Left cardiac atrium (tissue), 4 donors: Measurements from ENCODE around the gene CDKAL1. TPM values are rescaled to one million over a fixed set of nuclear protein-coding genes. Genes with fewer than 3 reads are reported as not detected.
A peak's percentile ranks its signal among the peaks of the same experiment; 100 is the strongest.
"Not testable (repeated sequence)": the region's sequence is repeated elsewhere in the genome, so short reads cannot be mapped to it uniquely, and the experiment has no call there.

Experiments used
- ATAC-seq, 2 donors: fragments of 200-7000 bp; cut with Tn5 transposase; one replicate each; pipeline ENCODE4 v1.9.1; 2020; ENCODE audit warnings: mild to moderate bottlenecking in 2 of 2, moderate library complexity in 2 of 2
- DNase-seq: peaks from one replicate; pipeline ENCODE4 v3.0.0-alpha.2; 2020
- intact Hi-C, 2 donors: fragments of 100-400 bp; cut with DNase I; formaldehyde crosslinking; loops; one replicate each; pipeline versions ENCODE4 v1.14.1 to v1.15.1; 2022 to 2023
- total RNA-seq, 2 donors: library from RNA; stranded (reverse); fragmentation: NEBNext Ultra II Directional; extraction: Animal tissue kit (Norgen Biotek cat#: 25700); gene quantifications; one replicate each; pipeline ENCODE4 v1.2.1, GENCODE V29; 2021
- donor health status: DM: no; HTN: yes; CAD: no.
- donor health status: DM: no; HTN: yes; CAD: no; lungs with severe emphysema.
- donor health status: DM: yes; HTN: yes; CAD: no.
- donor health status: Dilated cardiomyopathy.

CDKAL1 gene
- total RNA-seq, 2 donors from 2014 or later, result 9.8 to 10.8 TPM

DNA sequence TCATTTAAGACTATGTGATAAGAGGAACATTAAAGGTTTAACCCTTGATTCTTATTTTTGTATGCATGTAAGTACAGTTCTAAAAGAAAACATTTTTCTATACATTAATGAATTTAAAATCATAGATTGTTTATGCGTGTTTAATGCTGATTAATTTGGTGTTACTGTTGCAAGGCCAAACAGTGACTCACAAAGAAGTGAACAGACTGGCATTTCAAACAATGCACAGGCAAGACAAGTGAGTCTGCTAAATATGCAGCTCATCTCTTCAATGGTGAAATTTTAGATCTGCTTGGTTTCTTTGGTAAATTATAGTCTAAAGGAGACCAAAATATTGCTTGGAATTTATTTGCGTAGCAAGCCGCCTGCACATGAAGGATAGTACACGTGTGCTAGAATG, 641.9 kb downstream of the CDKAL1 start:
- intact Hi-C loops, result no loop called here
- ATAC-seq, result no peak
- DNase-seq, result no peak

DNA sequence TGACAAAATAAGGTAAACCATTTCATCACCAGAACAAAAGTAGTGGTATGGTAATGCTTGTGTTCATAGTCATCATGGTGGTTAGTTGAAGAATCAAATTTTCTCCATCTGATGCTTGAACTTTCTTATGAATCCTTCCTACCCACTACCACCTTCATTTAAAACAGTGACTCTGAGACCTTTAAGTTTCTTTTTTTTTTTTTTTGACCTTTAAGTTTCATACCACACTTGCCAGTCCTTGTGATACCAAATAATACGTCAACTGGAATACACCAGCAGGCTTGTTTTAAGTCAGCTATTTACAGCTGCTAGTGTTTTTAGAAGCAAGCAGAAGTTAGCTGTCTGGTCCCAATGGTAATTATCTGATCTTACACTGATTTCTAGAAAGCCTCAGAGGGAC, 645.9 kb downstream of the CDKAL1 start:
- DNase-seq, result no peak
- intact Hi-C loops, result no loop called here
- ATAC-seq, result no peak

DNA sequence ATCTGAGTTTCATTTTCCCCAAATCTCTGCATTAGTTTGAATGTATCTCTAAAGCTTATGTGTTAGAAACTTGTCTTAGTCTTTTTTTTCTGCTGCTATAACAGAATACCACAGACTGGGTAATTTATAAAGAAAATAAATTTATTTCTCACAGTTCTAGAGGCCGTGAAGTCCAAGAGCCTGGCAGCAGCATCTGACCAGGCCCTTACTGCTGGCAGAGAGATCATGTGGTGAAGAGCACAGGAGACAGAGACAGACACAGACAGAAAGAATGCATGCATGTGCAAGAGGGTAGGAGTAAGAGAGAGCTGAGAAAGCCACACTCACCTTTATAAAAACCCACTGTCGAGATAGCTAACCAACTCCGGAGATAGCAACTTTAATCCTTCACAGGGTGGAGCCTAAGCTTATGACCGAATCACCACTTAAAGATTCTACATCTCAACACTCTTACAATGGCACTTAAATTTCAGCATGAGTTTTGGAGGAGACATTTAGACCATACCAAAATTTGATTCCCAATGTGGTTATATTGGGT, 646.6 kb downstream of the CDKAL1 start:
- DNase-seq (no peak), ATAC-seq (no peak)
- intact Hi-C loops, result no loop called here

DNA sequence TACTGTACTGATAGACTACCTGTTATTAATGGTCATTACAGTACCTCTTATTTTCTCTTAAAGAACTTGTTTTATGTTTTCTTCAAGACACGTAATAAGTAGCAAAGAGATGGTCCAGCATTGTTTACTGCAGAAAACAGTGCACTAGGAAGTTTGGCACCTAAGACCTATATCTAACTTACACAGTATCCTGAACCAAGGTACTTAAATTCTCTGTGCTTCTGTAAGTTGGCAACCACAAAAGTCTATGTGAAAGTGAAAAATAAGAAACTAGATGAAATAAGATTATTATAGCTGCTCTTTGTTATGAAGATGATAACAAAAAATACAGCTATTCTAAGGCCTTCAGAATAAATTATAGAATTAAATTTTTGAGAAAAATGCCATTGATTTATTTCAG, 647.6 kb downstream of the CDKAL1 start:
- ATAC-seq (no peak), DNase-seq (no peak)
- intact Hi-C loops, result no loop called here

DNA sequence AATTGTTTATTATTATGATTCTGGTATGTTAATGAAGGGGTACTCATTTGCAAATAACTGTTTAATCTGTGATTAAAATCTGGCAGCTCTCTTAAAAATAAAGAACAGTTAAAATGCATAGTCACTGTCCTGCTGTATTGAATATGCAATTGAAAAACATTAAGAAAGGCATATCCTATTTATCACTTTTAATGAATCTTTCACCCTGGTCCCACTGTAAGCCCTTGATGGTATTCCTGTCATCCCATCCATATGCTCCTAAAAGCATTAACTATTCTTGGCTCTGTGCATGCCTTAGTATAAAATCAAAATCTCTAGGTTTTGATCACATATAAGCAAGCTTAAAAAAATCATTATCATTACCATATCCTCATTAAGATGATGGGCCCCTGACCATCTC, 648.3 kb downstream of the CDKAL1 start:
- DNase-seq, result no peak
- intact Hi-C loops, result no loop called here

DNA sequence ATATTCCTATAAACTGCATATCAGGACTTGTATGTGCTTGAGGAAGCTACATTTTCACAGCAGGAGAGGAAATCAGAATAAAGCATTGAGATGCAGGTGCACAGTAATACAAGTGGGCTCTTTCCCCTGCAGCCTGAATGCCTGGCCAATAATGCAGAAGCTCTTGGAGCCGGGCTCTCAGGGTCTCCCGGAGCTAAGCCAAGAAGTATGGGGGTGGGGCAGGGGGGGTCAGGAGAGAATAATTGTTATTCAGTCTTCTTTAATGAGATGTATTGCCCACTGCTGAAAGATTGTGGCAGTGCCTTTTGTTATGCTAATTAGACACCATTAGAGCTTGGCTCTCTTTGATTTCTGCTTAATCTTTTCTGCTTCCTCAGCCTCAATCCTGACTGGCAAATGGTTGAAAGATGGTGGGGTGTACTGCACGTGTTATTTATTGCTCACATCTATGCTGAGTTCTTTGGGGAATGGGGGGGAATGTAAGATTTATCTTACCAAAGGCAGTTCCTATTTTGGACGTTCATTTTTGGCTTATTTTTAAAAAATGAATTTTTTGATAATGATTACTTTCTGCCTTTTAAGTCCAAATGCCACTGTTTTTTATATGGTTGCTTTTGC, 651.7 kb downstream of the CDKAL1 start:
- DNase-seq, result no peak
- no peak for ATAC-seq
- intact Hi-C loops, result no loop called here

More for the DNA sequence above, 648.3 kb downstream of the CDKAL1 start:
- ATAC-seq, result no peak

DNA sequence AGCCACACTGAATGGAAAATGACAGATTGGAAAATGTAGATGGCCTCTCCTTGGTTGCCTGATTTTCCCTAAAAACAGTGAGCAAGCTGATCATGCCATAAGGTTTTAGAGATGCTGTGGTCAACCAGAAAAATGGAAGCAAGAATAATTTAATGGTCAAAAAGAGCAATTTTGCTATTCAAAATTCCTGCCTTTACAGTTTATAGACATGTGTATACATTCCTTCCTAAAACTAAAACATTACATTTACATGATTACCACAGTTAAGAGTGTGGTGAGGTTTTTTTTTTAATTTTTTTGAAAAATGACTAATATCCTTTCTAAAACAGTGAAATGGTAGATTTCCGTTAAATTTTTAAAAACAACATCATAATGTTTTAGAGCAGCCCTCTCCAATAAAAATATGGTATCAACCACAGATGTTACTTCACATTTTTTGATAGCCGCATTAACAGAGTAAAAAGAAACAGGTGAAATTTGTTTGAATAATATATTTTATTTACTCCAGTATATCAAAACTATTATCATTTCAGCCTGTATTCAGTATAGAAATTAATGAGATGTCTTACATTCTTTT, 652.3 kb downstream of the CDKAL1 start:
- no peak for DNase-seq
- ATAC-seq, result no peak
- intact Hi-C loops, result no loop called here

DNA sequence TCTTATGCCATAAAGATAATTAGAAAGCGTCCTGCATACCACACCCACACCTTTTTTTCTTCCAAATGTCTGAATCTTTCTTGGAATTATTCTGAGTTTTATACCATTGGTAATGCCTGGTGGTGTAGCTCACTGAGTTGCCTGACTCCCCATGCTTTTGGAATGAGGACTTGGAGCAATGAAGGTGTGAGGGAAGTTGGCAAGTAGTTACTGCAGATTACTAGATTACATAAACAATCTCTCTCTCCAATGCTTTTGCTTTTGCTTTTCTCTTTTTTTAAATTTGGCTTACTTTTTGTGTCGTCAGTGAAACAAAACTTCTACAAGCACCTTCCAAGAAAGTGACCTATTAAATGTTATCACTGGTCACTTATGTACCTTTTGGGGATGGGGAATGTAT, 653.2 kb downstream of the CDKAL1 start:
- intact Hi-C loops, result no loop called here
- DNase-seq, result no peak
- ATAC-seq, result no peak

DNA sequence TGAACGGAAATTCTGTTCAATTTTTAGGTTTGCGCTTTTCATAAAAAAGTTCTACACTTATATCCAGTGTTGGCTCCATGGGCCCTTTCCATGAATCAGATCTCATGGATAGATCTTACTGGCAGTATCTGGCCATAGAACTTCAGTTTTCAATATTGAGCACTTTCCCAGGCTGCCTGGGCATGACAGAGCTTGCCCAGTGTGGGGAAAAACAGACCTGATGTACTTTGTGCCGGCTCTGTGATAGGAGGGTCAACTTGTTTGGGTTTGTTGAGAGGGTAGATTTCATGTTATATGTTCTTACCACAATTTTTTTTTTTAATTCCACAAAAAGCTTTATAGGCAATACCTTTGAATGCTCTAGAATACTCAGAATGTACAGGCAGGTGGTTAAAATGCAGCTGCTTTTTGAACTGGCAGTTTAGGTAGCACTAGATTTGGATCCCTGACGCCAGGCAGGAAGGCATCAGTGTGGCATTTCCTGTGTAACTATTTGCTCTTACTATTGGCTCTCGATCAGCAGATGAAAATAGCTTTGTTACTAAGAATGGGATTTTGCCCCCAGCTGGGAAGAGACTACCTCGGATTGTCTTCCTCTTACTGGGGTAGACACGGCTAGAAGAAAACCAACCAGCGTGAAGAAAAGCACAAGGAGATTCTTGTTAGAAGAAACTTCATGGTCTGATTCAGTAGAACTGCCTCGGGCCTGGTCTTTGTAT, 654.4 kb downstream of the CDKAL1 start:
- intact Hi-C loops, result no loop called here
- ATAC-seq (no peak), DNase-seq (no peak)

DNA sequence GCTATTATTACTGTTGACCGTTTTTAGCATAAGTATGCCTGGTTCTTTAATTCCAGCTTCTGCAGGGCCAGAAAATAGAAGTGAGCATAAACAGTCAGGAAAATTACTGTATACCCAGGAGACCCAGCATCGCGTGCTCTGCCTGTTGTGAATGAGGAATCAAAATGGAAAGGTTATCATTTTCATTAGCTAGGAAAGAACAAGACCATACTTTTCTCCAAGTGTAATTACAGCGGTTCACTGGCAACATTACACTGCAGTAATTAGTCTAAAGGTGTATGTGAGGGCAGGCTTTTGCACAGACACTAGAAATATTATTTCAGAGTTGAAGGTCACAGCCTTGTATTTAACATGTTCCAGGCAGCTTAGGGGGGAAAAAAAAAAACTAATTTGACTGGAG, 655.5 kb downstream of the CDKAL1 start:
- intact Hi-C loops, result no loop called here
- no peak for DNase-seq
- no peak for ATAC-seq

DNA sequence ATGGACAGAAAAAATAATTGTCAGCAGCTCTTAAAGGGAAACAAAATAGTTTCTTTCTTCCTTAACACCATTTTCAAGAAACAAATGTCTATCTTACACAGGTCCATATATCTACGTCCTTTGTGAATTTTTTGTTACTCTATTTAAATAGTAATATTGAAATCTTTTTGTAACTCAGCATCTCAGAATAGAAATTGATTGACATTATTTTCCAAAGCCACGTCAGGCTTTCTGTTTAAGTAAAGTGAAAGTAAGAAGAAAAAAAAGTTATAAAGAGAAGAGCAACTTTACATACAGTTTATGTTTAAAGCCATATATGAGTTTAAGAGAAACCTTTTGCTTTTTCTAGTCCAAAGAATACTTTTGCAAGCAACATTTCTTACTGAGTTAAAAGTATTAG, 656.4 kb downstream of the CDKAL1 start:
- ATAC-seq (no peak), DNase-seq (no peak)
- intact Hi-C loops, result no loop called here

DNA sequence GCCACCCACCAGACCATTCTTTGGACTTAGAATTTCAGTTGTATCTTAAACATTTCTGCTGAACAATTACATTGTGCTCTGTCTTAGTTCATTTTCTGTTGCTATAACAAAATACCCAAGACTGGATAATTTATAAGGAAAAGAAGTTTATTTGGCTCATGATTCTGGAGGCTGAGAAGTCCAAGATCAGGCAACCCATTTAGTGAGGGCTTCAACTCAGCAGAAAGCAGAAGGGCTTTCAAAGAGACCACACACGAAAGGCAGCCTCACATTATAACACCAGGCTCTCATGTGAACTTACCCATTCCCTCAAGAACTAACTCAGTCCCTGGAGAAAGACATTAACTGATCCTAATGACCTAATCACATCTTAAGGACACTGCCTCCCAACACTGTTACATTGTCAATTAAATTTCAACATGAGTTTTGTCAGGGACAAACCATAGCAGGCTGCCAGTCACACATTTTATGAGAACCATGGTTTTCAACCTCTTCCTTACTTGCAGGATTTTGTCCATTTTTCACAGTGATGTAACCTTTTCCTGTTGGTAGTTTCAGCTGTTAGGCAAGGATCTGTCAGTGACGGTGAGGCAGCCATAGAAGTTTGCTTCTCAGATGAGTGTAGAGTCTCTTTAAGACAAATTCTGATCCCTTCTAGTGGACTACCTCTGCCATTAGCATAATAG, 659.7 kb downstream of the CDKAL1 start:
- intact Hi-C loops, result no loop called here
- DNase-seq (no peak), ATAC-seq (no peak)

DNA sequence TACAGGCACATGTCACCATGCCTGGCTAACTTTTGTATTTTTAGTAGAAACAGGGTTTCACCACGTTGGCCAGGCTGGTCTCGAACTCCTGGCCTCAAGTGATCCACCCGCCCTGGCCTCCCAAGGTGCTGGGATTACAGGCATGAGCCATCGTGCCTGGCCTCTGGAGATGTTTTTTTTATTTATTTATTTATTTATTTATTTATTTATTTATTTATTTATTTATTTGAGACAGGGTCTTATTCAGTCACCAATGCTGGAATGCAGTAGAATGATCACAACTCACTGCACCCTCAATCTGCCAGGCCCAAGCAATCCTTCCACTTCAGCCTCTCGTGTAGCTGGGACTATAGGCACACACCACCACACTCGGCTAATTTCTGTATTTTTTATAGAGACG, 661.0 kb downstream of the CDKAL1 start:
- DNase-seq, intact Hi-C loops, ATAC-seq: not testable (repeated sequence)

DNA sequence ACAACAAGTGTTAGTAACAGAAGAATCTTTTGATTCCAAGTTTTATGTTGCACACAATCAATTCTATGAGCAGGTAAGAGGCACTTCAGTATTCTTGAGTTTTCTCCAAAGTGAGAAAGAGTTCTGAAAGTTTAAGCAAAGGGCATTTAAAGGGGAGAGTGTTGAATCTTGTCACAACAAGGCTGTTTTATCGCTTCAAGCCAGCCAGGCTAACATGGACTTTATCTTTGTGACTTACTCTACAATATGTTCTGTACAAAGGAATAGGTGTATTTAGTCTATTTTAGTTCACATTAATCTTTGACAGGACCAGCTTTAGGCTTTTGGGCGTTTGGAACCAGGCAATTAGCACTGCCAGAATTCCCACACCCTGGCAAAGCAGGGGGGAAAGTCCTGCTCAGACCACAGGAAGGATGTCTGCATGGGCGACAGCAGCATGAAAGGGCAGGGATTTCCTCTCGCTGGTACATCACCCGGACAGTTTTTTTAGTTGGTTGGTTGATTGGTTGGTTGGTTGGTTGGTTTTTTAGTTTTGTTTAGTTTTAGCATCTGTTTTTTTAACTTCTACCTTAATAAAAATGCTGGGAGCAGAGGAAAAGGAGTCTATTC, 663.9 kb downstream of the CDKAL1 start:
- ATAC-seq (no peak), DNase-seq (no peak)
- intact Hi-C loops, result no loop called here

DNA sequence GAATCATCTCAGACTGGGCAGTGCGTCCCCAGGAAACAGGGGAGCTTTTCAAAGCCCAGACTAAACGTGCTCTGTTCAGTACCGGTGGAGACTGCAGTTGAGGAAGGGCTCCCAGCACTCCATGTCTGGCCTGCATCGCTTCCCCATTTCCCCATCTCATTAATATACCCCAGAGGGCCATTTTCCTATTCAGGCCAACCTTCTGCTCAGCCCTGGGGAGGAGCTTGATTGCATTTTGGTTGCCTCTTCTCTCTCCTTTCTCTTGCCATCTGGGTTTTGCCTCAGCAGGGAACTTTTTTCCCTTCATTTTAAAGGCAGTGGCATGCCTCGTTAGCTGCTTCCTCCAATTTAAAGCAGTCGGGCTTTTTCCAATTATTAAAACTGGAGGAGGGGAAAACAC, 665.0 kb downstream of the CDKAL1 start:
- intact Hi-C loops, result no loop called here
- no peak for ATAC-seq
- DNase-seq, result no peak

DNA sequence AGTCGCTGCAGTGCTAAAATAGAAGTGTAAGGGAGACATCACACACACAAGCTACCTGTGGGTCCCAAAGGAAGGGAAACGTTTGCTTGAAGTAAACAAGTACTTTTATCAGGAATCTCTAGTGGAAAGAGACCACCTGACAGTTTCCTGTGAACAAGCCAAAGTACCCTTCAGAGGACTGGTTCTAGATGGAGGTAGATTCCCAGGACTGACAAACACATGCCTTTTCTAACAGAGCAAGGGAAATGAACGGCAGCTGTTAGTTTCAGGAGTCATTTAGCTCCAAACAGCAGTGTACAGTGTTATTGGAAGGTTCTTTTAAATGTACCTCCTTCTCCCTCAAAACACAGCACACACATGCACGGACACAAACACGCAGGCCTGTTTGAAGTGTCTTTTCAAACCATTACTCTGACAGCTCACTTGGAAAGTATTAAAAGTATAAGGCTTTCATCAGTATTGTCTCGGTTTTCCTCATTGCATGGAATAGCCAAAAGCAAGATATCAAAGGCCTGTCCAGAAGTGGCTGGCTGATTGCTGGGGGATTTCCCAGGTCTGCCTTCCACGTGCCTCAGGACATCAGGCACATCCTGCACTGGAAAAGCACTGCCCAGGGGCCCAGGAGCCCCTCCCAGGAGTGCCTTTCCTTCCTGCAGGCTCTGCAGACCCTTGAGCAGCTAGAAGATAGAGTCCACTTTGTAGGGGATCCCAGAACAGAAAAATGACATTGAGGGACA, 666.0 kb downstream of the CDKAL1 start:
- peak; percentile 33 to 55 for ATAC-seq
- DNase-seq, result no peak
- intact Hi-C loops, result no loop called here

DNA sequence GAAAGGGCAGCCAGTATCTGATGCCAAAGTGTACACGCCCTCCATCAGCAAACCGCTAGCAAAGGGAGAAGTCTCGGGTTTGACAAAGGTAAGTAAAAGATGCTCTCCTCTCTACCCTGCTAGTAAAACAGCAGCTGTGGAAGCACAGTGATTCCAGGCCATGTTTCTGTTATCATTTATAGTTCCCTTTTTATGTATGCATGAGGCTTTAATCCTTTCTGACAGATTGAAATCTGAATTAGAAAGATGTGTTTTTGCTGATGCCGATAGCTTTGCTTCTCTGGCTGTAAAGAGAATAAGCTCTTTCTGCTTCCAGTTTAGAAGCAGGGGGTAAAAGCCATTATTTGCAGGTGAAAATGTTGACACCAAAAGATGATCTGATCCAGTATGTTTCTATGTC, 666.9 kb downstream of the CDKAL1 start:
- ATAC-seq (no peak), DNase-seq (no peak)
- intact Hi-C loops, result no loop called here

DNA sequence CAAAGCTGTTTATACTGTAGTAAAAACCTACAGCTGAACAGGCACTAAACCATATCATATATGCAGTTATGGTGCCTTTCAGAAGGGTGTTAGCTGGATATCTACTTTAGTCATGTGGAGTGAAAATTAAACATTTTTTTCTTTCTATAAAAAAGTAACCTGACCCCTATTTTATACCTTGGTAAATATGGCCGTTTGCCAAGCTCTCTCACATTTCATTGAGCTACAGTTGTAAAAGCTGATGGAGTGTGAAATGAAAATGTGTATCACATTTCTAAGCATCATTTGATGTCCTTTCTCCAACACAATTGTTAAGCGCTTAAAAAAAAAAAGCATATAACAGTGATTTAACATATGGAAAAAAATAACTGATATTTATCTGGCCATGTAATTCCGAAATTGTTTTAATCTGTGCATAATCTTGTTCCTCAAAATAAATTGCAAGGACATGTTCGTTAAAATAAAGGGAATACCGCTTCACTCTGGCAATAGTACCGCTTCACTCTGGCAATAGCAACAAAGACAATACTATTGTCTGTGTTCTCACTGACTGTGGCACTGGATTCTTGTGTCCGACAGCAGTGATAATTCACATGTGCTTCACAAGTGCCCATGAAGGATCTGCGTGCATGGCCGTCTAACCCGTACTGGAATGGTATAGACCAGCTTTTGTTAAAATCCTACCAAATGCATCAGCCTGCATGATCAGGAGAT, 667.5 kb downstream of the CDKAL1 start:
- intact Hi-C loops, result no loop called here
- no peak for ATAC-seq
- DNase-seq, result no peak
